Measurements from ENCODE around the gene TSC1.

Gene TSC1

GRCh38 chr9:132864691-132865090 lies 79.7 kb downstream of the TSC1 start:
- no peak for DNase-seq (ENCODE audit: low read depth in 1 of 2, low spot score in 1 of 2)

GRCh38 chr9:132864277-132864676 lies 80.1 kb downstream of the TSC1 start:
- DNase-seq (ENCODE audit: low read depth in 1 of 2, low spot score in 1 of 2): no peak

- no peak for DNase-seq (ENCODE audit: low read depth in 1 of 2, low spot score in 1 of 2)
Observed at GRCh38 chr9:132863096-132863495, 81.3 kb downstream of the TSC1 start.

- DNase-seq (ENCODE audit: low read depth in 1 of 2, low spot score in 1 of 2): no peak
Observed at GRCh38 chr9:132862533-132862932, 81.9 kb downstream of the TSC1 start.

- DNase-seq (ENCODE audit: low read depth in 1 of 2, low spot score in 1 of 2): no peak
Observed at GRCh38 chr9:132861666-132862065, 82.8 kb downstream of the TSC1 start.

- no peak for DNase-seq (ENCODE audit: low read depth in 1 of 2, low spot score in 1 of 2)
Observed at GRCh38 chr9:132858751-132859150, 85.7 kb downstream of the TSC1 start.

GRCh38 chr9:132857616-132858342 lies 86.6 kb downstream of the TSC1 start:
- no peak for DNase-seq (ENCODE audit: low read depth in 1 of 2, low spot score in 1 of 2)

GRCh38 chr9:132857031-132857430 lies 87.4 kb downstream of the TSC1 start:
- no peak for DNase-seq (ENCODE audit: low read depth in 1 of 2, low spot score in 1 of 2)

- DNase-seq (ENCODE audit: low read depth in 1 of 2, low spot score in 1 of 2): no peak
Observed at GRCh38 chr9:132855904-132856303, 88.5 kb downstream of the TSC1 start.

- DNase-seq (ENCODE audit: low read depth in 1 of 2, low spot score in 1 of 2): no peak
Observed at GRCh38 chr9:132854832-132855231, 89.6 kb downstream of the TSC1 start.

GRCh38 chr9:132853482-132853881 lies 90.9 kb downstream of the TSC1 start:
- no peak for DNase-seq (ENCODE audit: low read depth in 1 of 2, low spot score in 1 of 2)

GRCh38 chr9:132849185-132849706 lies 95.2 kb downstream of the TSC1 start:
- no peak for DNase-seq (ENCODE audit: low read depth in 1 of 2, low spot score in 1 of 2)

- no peak for DNase-seq (ENCODE audit: low read depth in 1 of 2, low spot score in 1 of 2)
Observed at GRCh38 chr9:132846918-132847515, 97.4 kb downstream of the TSC1 start.

- DNase-seq (ENCODE audit: low read depth in 1 of 2, low spot score in 1 of 2): no peak
Observed at GRCh38 chr9:132846109-132846917, 98.1 kb downstream of the TSC1 start.

GRCh38 chr9:132842124-132843044 lies 102.0 kb downstream of the TSC1 start:
- no peak for DNase-seq (ENCODE audit: low read depth in 1 of 2, low spot score in 1 of 2)
